Kidney (tissue), 14 donors: ENCODE data around the gene FOXN3. TPM values are rescaled to one million over a fixed set of nuclear protein-coding genes. Genes with fewer than 3 reads are reported as not detected.
"Not testable (repeated sequence)": the region's sequence is repeated elsewhere in the genome, so short reads cannot be mapped to it uniquely, and the experiment has no call there.

ENCODE experiments used
- DNase-seq, 5 donors: peaks; one replicate each; pipeline ENCODE4 v3.0.0-alpha.2; 2013 to 2020
- FAIRE-seq: peaks from 2 replicates; lab custom pipeline; 2012; peaks lifted over from hg19 to GRCh38; lab: Jason Lieb, UNC
- H3K27ac ChIP-seq, 2 donors: one replicate each; pipeline ENCODE4 v1.7.0; 2013; ENCODE audit warnings: low read depth in 2 of 2, low read length in 2 of 2, inconsistent platforms in 1 of 2
- H3K27me3 ChIP-seq: one replicate; pipeline ENCODE4 v1.7.1; 2013; ENCODE audit warnings: low read length, inconsistent platforms; ENCODE audit not compliant: control insufficient read depth, insufficient read depth
- H3K36me3 ChIP-seq, 3 donors: one replicate each; pipeline versions ENCODE4 v1.7.0 to v1.7.1; 2013; ENCODE audit warnings: low read length in 3 of 3, control low read depth in 1 of 3, inconsistent platforms in 1 of 3; ENCODE audit not compliant: insufficient read depth in 3 of 3, control insufficient read depth in 2 of 3
- H3K4me1 ChIP-seq, 3 donors: one replicate each; pipeline versions ENCODE4 v1.7.0 to v1.7.1; 2013; ENCODE audit warnings: low read length in 3 of 3, inconsistent platforms in 1 of 3, low read depth in 1 of 3; ENCODE audit not compliant: control insufficient read depth in 2 of 3, insufficient read depth in 2 of 3
- H3K4me3 ChIP-seq, 3 donors: one replicate each; pipeline versions ENCODE4 v1.7.0 to v1.8.1; 2013; ENCODE audit warnings: low read length in 3 of 3, control low read depth in 1 of 3, inconsistent platforms in 1 of 3
- H3K9ac ChIP-seq, 3 donors: one replicate each; pipeline versions ENCODE4 v1.7.0 to v1.7.1; 2013; ENCODE audit warnings: low read length in 3 of 3, control low read depth in 1 of 3, inconsistent platforms in 1 of 3
- H3K9me3 ChIP-seq, 3 donors: one replicate each; pipeline versions ENCODE4 v1.7.0 to v1.7.1; 2013; ENCODE audit warnings: low read length in 3 of 3, control low read depth in 1 of 3, inconsistent platforms in 1 of 3; ENCODE audit not compliant: control insufficient read depth in 2 of 3, insufficient read depth in 1 of 3
- intact Hi-C: fragments of 100-400 bp; cut with DNase I; formaldehyde crosslinking; loops from one replicate; pipeline ENCODE4 v1.11.1; 2022
- polyA plus RNA-seq: library from polyadenylated mRNA; stranded (reverse); fragments of 350-450 nt; fragmentation: Illumina TruSeq; extraction: RNeasy Lipid Tissue Mini Kit (QIAGEN cat#74804); gene quantifications from one replicate; pipeline ENCODE4 v1.2.3, GENCODE V29; 2014; ENCODE audit warnings: low read depth, low replicate concordance; ENCODE audit not compliant: insufficient read depth
- total RNA-seq: library from RNA; stranded (reverse); fragmentation: NEBNext Ultra II Directional; extraction: Animal tissue kit (Norgen Biotek cat#: 25700); gene quantifications from one replicate; pipeline ENCODE4 v1.2.1, GENCODE V29; 2021
- TF ChIP-seq, protein P1 (sequence below): IDR thresholded peaks from 3 replicates; pipeline ENCODE4 v1.5.1; 2012; ENCODE audit warnings: mild to moderate bottlenecking, moderate library complexity, borderline replicate concordance; ENCODE audit not compliant: insufficient read depth; ENCODE audit errors: extremely low read depth
- donor health status: control.
- donor health status: control.
- donor health status: control.
- donor health status: control.
- donor health status: control.
- donor health status: DM: yes; HTN: yes; CAD: no.
- donor health status: Normal renal cell carcinoma (clear cell type).

Gene FOXN3
- total and polyA plus RNA-seq, 2 donors from 2014 or later = 6.4 to 50.1 TPM

GRCh38 chr14:89294872-89295271 lies 122.2 kb downstream of the FOXN3 start:
- intact Hi-C loops = no loop called here
- DNase-seq (no peak), FAIRE-seq (no peak)
- no peaks in the 10 kb centered on the region for H3K36me3 ChIP-seq
- H3K27ac ChIP-seq = no peak overlapping the region
- no peaks in the 10 kb centered on the region for H3K27me3 ChIP-seq
- no peaks in the 10 kb centered on the region for H3K9me3 ChIP-seq
- no peak overlapping the region for H3K9ac ChIP-seq
- H3K4me1 ChIP-seq = peaks cover 0 to 3% (median 0%) of the 10 kb centered on the region in 3 donors
- TF ChIP-seq, protein P1, sequence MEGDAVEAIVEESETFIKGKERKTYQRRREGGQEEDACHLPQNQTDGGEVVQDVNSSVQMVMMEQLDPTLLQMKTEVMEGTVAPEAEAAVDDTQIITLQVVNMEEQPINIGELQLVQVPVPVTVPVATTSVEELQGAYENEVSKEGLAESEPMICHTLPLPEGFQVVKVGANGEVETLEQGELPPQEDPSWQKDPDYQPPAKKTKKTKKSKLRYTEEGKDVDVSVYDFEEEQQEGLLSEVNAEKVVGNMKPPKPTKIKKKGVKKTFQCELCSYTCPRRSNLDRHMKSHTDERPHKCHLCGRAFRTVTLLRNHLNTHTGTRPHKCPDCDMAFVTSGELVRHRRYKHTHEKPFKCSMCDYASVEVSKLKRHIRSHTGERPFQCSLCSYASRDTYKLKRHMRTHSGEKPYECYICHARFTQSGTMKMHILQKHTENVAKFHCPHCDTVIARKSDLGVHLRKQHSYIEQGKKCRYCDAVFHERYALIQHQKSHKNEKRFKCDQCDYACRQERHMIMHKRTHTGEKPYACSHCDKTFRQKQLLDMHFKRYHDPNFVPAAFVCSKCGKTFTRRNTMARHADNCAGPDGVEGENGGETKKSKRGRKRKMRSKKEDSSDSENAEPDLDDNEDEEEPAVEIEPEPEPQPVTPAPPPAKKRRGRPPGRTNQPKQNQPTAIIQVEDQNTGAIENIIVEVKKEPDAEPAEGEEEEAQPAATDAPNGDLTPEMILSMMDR = no peak
- H3K4me3 ChIP-seq = no peak overlapping the region

DNA sequence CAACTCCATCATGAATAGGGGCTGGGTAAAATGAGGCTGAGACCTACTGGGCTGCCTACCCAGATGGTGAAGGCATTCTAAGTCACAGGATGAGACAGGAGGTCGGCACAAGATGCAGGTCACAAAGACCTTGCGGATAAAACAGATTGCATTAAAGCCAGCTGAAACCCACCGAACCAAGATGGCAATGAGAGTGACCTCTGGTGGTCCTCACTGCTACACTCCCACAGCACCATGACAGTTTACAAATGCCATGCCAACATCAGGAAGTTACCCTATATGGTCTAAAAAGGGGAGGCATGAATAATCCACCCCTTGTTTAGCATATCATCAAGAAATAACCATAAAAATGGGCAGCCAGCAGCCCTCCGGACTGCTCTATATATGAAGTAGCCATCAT lies 122.6 kb downstream of the FOXN3 start:
- H3K27me3 ChIP-seq, H3K9me3 ChIP-seq, DNase-seq, H3K4me1 ChIP-seq, H3K9ac ChIP-seq, H3K27ac ChIP-seq, FAIRE-seq, H3K4me3 ChIP-seq, intact Hi-C loops, H3K36me3 ChIP-seq: not testable (repeated sequence)

- Histone ChIP-seq H3K27me3 (no peaks in the 10 kb centered on the region), H3K27ac (no peak overlapping the region), H3K4me3 (no peak overlapping the region), H3K36me3 (no peaks in the 10 kb centered on the region), H3K9ac (no peak overlapping the region), H3K4me1 (peaks cover 0 to 3% (median 0%) of the 10 kb centered on the region in 3 donors), H3K9me3 (no peaks in the 10 kb centered on the region)
- no peak for FAIRE-seq
- intact Hi-C loops = no loop called here
- no peak for DNase-seq
- TF ChIP-seq, protein P1 = no peak
Observed at GRCh38 chr14:89294060-89294459, 123.0 kb downstream of the FOXN3 start.

DNA sequence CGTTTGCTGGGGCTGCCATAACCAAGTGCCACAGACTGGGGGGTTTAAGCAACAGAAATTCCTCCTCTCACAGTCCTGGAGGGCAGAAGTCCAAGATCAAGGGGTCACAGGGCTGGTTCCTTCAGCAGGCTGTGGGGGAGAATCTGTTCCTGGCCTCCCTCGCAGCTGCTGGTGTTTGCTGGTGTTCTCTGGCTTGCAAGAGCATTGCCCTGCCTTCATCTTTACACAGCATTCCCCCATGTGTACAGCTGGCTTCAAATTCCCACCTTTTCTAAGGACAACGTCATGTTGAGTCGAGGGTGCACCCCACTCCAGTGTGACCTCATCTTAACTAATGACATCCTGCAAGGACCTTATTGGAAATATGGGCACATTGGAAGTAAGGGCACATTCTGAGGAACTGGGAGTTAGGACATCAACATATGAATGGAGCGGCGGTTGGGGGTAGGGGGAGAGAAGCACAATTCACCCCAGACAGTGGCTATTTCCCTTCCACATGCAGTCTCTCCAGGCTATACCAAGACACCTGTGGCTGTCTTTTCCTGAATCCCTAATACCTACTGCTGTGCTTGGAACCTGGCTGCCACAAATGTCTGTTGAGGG lies 123.6 kb downstream of the FOXN3 start:
- Histone ChIP-seq H3K27ac (no peak overlapping the region), H3K27me3 (no peaks in the 10 kb centered on the region), H3K36me3 (no peaks in the 10 kb centered on the region), H3K4me1 (peaks cover 0 to 3% (median 0%) of the 10 kb centered on the region in 3 donors), H3K9ac (no peak overlapping the region), H3K4me3 (no peak overlapping the region), H3K9me3 (no peaks in the 10 kb centered on the region)
- DNase-seq (peak in 2 of 5 donors; percentile 12 to 42), FAIRE-seq (no peak)
- TF ChIP-seq, protein P1 = no peak
- intact Hi-C loops = no loop called here
